Hair follicle dermal papilla cell (primary cell): Measurements from ENCODE around the gene CAV2. TPM values are rescaled to one million over a fixed set of nuclear protein-coding genes. Genes with fewer than 3 reads are reported as not detected.

Experiments used
- total RNA-seq: library from RNA; depleted of rRNA; stranded (reverse); fragments of >200 nt; gene quantifications from 2 replicates; pipeline ENCODE4 v1.2.3, GENCODE V29; 2012

Gene CAV2
- total RNA-seq: 107 and 113 TPM in 2 replicates

GRCh38 chr7:116499168-116500077 lies at the start of gene CAV2:
TSS of gene CAV2 (plus strand) at chr7:116499738. CDS start at chr7:116499782, 44 bp downstream.

GRCh38 chr7:116524609-116525297 lies 25.2 kb downstream of the CAV2 start, which contains the start of gene CAV1:
TSS of gene CAV1 (plus strand) at chr7:116525036. CDS start at chr7:116525063, 27 bp downstream.

Other genes with a start within 250 kb of the CAV2 start
- 656 and 917 TPM in 2 replicates for gene CAV1, start 25.3 kb downstream of the CAV2 start, total RNA-seq
- gene MET, start 172.5 kb downstream of the CAV2 start, total RNA-seq: 21.4 and 33.5 TPM in 2 replicates